OCI-LY3 (cell line): ENCODE results near the gene ERC2.
A peak's percentile ranks its signal among the peaks of the same experiment; 100 is the strongest.

Experiments
- EZH2phosphoT487 ChIP-seq: fragments of 200-600 bp; shearing (Covaris generic); IDR thresholded peaks from 2 replicates; pipeline ENCODE4 v1.6.1; 2018; ENCODE audit warnings: antibody characterized with exemption, mixed run types, low read depth
- TF ChIP-seq, protein P1 (sequence below): fragments of 200-600, 300-600 bp; sonication (generic); IDR thresholded peaks from 2 replicates; pipeline ENCODE4 v1.5.1; 2014; ENCODE audit warnings: antibody characterized with exemption, low read length, low read depth

GRCh38 chr3:56347219-56347871, 120.9 kb downstream of the ERC2 start:
- TF ChIP-seq, protein P1, sequence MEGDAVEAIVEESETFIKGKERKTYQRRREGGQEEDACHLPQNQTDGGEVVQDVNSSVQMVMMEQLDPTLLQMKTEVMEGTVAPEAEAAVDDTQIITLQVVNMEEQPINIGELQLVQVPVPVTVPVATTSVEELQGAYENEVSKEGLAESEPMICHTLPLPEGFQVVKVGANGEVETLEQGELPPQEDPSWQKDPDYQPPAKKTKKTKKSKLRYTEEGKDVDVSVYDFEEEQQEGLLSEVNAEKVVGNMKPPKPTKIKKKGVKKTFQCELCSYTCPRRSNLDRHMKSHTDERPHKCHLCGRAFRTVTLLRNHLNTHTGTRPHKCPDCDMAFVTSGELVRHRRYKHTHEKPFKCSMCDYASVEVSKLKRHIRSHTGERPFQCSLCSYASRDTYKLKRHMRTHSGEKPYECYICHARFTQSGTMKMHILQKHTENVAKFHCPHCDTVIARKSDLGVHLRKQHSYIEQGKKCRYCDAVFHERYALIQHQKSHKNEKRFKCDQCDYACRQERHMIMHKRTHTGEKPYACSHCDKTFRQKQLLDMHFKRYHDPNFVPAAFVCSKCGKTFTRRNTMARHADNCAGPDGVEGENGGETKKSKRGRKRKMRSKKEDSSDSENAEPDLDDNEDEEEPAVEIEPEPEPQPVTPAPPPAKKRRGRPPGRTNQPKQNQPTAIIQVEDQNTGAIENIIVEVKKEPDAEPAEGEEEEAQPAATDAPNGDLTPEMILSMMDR, result peak; percentile 60
- no peak for TF ChIP-seq EZH2phosphoT487
